Effector memory CD4-positive, alpha-beta T cell (primary cell): ENCODE measurements around the gene SAE1.

ENCODE experiments used
- DNase-seq, 3 donors: peaks; one replicate each; pipeline ENCODE4 v3.0.0-alpha.2; 2020
- H3K27ac ChIP-seq: 2 replicates; pipeline ENCODE4 v1.7.0; 2013; ENCODE audit warnings: mild to moderate bottlenecking, low read length, moderate library complexity; ENCODE audit not compliant: insufficient read depth, poor library complexity, severe bottlenecking
- H3K27me3 ChIP-seq: replicated peaks from 2 replicates; pipeline ENCODE4 v1.7.0; 2013; ENCODE audit warnings: mild to moderate bottlenecking, low read length; ENCODE audit not compliant: insufficient read depth, control insufficient read depth, poor library complexity, severe bottlenecking
- H3K36me3 ChIP-seq: 2 replicates; pipeline ENCODE4 v1.7.0; 2013; ENCODE audit warnings: mild to moderate bottlenecking, low read length, moderate library complexity; ENCODE audit not compliant: control insufficient read depth, insufficient read depth
- H3K4me1 ChIP-seq: 2 replicates; pipeline ENCODE4 v1.7.0; 2013; ENCODE audit warnings: low read length, mild to moderate bottlenecking; ENCODE audit not compliant: control insufficient read depth, insufficient read depth, poor library complexity, severe bottlenecking
- H3K4me3 ChIP-seq: 2 replicates; pipeline ENCODE4 v1.7.0; 2013; ENCODE audit warnings: low read length, low read depth, mild to moderate bottlenecking; ENCODE audit not compliant: insufficient read depth, poor library complexity, severe bottlenecking
- H3K9me3 ChIP-seq: 2 replicates; pipeline ENCODE4 v1.7.0; 2013; ENCODE audit warnings: mild to moderate bottlenecking, low read length, moderate library complexity; ENCODE audit not compliant: control insufficient read depth

The SAE1 gene

GRCh38 chr19:47143322-47144073, 12.9 kb downstream of the SAE1 start:
- Histone ChIP-seq H3K36me3 (peaks cover 17% of the 10 kb centered on the region), H3K4me1 (peaks cover 24% of the 10 kb centered on the region), H3K4me3 (no peak overlapping the region), H3K27me3 (no peaks in the 10 kb centered on the region), H3K9me3 (no peaks in the 10 kb centered on the region), H3K27ac (no peak overlapping the region)
- DNase-seq = no peak

- no peaks in the 10 kb centered on the region for H3K9me3 ChIP-seq
- no peak overlapping the region for H3K27ac ChIP-seq
- H3K4me3 ChIP-seq = no peak overlapping the region
- no peak for DNase-seq
- H3K4me1 ChIP-seq = peaks cover 28% of the 10 kb centered on the region
- H3K27me3 ChIP-seq = no peaks in the 10 kb centered on the region
- H3K36me3 ChIP-seq = peaks cover 15% of the 10 kb centered on the region
Measured at GRCh38 chr19:47144630-47145029, 14.0 kb downstream of the SAE1 start.

DNA sequence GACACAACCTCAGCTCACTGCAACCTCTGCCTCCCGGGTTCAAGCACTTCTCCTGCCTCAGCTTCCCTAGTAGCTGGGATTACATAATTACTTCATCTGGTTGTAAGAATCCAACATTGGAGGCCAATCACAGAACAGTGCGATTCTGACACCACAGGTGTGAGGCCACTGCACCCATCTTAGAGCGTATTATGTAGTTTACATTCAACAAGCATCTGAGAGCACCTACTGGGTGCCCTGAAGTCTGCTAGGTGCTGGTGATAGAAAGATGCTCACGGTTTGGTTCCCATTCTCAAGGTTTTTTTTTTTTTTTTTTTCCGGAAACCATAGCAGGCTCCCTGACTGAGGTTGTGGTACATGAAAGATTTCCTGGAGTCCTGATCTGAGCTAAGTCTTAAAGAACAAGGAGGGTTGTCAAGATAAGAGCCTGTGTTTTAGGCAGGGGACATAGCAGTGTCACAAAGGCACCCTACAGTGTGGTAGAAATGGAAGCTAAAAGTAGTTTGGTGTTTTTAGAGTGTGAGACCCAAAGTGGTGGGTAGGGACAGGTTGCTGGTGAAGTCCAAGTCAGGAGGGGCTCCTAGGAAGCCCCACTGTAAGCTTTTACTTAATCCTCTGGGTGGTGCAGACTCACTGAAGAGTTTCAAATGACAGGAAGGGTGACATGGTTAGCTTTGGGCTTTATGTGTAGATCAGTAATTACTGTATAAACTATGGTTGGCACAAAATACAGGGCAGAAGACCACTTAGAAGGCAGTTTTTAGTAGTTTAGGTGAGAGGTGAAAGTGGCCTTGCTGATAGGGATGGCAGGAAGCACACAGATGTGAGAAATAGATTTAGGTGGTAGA, 15.2 kb downstream of the SAE1 start:
- peak overlapping the region; percentile 24 for H3K27ac ChIP-seq
- H3K4me3 ChIP-seq = peak overlapping the region; percentile 30
- no peaks in the 10 kb centered on the region for H3K27me3 ChIP-seq
- no peak for DNase-seq
- peaks cover 32% of the 10 kb centered on the region for H3K4me1 ChIP-seq
- peaks cover 24% of the 10 kb centered on the region for H3K36me3 ChIP-seq
- H3K9me3 ChIP-seq = no peaks in the 10 kb centered on the region

DNA sequence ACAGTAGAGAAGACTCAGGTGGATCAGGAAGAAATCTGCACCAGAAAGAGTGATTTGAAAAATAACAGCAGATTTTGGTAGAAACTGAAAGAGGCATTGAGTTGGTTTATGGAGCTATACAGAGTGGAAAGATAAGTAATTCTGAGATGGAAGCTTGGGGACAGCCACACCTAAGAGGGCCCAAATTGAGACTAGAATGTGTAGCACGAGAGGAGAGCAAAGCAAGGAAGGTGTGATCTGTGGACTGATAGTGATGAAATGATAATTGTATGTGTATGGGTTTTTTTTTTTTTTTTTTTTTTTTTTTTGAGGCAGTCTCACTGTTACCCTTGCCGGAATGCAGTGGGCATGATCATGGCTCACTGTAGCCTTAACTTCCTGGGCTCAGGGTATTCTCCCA, 16.3 kb downstream of the SAE1 start:
- Histone ChIP-seq H3K36me3 (peaks cover 32% of the 10 kb centered on the region), H3K27ac (peak overlapping the region; percentile 24)
- no peak for DNase-seq

DNA sequence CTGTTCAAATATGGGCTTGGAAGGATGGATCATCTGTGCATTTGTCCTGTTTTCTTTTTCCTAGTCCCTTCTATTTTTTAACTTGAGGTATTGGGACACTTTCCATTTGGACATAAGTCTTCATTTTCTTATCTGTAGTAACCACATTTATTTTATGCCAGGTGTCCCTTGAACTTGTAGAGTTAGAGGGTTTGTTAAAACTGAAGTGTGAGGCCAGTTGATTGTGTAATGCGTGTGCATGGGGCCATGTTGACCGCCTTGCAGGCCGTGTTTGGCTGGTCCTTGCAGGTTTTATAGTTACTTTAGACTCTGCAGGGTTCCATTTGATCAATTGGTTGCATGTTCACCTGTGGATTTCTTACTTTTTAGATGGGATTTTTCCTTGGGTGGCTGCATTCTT, 21.0 kb downstream of the SAE1 start:
- peaks cover 24% of the 10 kb centered on the region for H3K4me1 ChIP-seq
- no peak overlapping the region for H3K4me3 ChIP-seq
- no peak for DNase-seq
- no peaks in the 10 kb centered on the region for H3K27me3 ChIP-seq
- peaks cover 30% of the 10 kb centered on the region for H3K36me3 ChIP-seq
- H3K27ac ChIP-seq = no peak overlapping the region
- H3K9me3 ChIP-seq = no peaks in the 10 kb centered on the region

More for the DNA sequence above, 16.3 kb downstream of the SAE1 start:
- Histone ChIP-seq H3K27me3 (no peaks in the 10 kb centered on the region), H3K4me3 (no peak overlapping the region), H3K9me3 (no peaks in the 10 kb centered on the region), H3K4me1 (peaks cover 32% of the 10 kb centered on the region)

DNA sequence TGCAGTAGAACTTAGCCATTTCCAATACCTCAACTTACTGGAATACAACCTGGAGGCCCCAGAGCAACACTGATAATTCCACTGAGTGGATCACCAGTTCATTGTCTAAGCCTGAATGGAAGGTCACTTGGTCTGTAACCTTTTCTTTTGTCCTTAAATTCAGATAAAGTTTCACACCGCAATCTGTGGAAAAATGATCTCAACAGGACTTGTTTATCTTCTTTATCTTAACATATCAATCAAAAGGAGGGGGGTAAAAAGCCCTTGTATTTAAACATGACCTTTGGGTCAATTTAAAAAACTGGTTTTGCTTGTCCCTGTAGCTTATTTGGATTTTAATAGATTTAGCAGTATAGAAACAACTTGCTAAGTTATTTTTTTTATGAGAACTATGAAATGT, 21.6 kb downstream of the SAE1 start:
- H3K27me3 ChIP-seq = no peaks in the 10 kb centered on the region
- H3K27ac ChIP-seq = no peak overlapping the region
- peaks cover 24% of the 10 kb centered on the region for H3K4me1 ChIP-seq
- H3K4me3 ChIP-seq = no peak overlapping the region
- peaks cover 30% of the 10 kb centered on the region for H3K36me3 ChIP-seq
- no peak for DNase-seq
- no peaks in the 10 kb centered on the region for H3K9me3 ChIP-seq

DNA sequence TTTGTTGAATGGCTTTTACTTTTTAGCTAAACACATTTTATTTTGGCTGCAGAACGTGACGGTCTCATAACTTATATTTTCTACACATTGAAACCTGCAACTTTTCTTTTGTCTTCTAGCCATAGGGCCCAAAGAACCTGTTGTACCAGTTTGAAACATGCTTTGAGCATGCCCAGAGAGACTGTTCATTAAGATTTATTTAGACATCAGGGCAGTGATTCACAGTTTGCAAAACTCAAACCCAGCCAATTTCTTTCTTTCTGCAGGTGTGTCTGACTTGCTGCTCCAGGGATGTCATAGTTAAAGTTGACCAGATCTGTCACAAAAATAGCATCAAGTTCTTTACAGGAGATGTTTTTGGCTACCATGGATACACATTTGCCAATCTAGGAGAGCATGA, 22.0 kb downstream of the SAE1 start:
- H3K4me3 ChIP-seq = no peak overlapping the region
- H3K27ac ChIP-seq = no peak overlapping the region
- peaks cover 30% of the 10 kb centered on the region for H3K36me3 ChIP-seq
- H3K27me3 ChIP-seq = no peaks in the 10 kb centered on the region
- H3K9me3 ChIP-seq = no peaks in the 10 kb centered on the region
- DNase-seq = no peak
- H3K4me1 ChIP-seq = peaks cover 27% of the 10 kb centered on the region

DNA sequence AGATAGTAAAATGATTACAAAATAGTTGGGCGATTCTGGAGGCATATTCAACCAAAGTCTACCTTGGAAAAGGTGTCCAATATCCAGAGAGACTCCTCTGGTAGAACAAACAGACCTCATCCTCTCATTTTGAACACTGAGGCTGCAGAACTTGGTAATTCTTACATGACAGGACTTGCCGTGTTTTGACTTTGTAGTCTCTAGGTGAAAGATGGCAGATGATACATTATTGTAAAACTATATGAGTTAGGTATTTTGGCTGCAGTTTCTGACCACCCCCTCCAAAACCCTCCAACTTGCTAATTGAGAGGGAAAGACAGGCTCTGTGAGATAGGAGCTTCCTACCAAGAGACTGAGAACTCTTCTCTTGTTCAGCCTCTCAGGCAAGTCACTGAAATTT, 22.6 kb downstream of the SAE1 start:
- H3K27me3 ChIP-seq = no peaks in the 10 kb centered on the region
- peaks cover 33% of the 10 kb centered on the region for H3K4me1 ChIP-seq
- DNase-seq = no peak
- no peak overlapping the region for H3K4me3 ChIP-seq
- peaks cover 30% of the 10 kb centered on the region for H3K36me3 ChIP-seq
- H3K9me3 ChIP-seq = no peaks in the 10 kb centered on the region
- H3K27ac ChIP-seq = no peak overlapping the region

GRCh38 chr19:47155148-47155547, 24.5 kb downstream of the SAE1 start:
- no peak for DNase-seq
- Histone ChIP-seq H3K36me3 (peaks cover 28% of the 10 kb centered on the region), H3K4me3 (no peak overlapping the region), H3K4me1 (peaks cover 41% of the 10 kb centered on the region), H3K27me3 (no peaks in the 10 kb centered on the region), H3K9me3 (no peaks in the 10 kb centered on the region), H3K27ac (no peak overlapping the region)

GRCh38 chr19:47156861-47157430, 26.3 kb downstream of the SAE1 start:
- no peaks in the 10 kb centered on the region for H3K9me3 ChIP-seq
- H3K27ac ChIP-seq = peak overlapping the region; percentile 69
- no peak for DNase-seq
- H3K27me3 ChIP-seq = no peaks in the 10 kb centered on the region
- peak overlapping the region; percentile 43 for H3K4me3 ChIP-seq
- H3K36me3 ChIP-seq = peaks cover 13% of the 10 kb centered on the region
- peaks cover 51% of the 10 kb centered on the region for H3K4me1 ChIP-seq
